ENCODE results near the gene HAGH.

HAGH gene

GRCh38 chr16:1770328-1771187 lies 56.1 kb downstream of the HAGH start:
- H3K4me3 ChIP-seq (ENCODE audit: low read depth in 1 of 5, low read length in 5 of 5), result peak overlapping the region in 4 of 5 donors; percentile 73 to 96 (median 90)
- H3K4me1 ChIP-seq (ENCODE audit: control insufficient read depth in 5 of 5, insufficient read depth in 5 of 5, low read length in 5 of 5), result peaks cover 7 to 45% (median 40%) of the 10 kb centered on the region in 5 donors
- H3K36me3 ChIP-seq (ENCODE audit: control insufficient read depth in 5 of 5, insufficient read depth in 5 of 5, low read length in 5 of 5), result peaks cover 0 to 45% (median 38%) of the 10 kb centered on the region in 5 donors
- peak overlapping the region in 3 of 5 donors; percentile 45 to 75 (median 66) for H3K9ac ChIP-seq (ENCODE audit: low read length in 5 of 5)
- H3K27me3 ChIP-seq (ENCODE audit: control insufficient read depth in 5 of 5, insufficient read depth in 4 of 5, low read length in 5 of 5), result no peaks in the 10 kb centered on the region
- H3K27ac ChIP-seq (ENCODE audit: low read depth, low read length), result peak overlapping the region; percentile 62
- H3K9me3 ChIP-seq (ENCODE audit: control insufficient read depth in 5 of 5, low read length in 5 of 5), result no peaks in the 10 kb centered on the region

- Histone ChIP-seq H3K4me3 (ENCODE audit: low read depth in 1 of 5, low read length in 5 of 5) (peak overlapping the region in 3 of 5 donors; percentile 89 to 96 (median 91)), H3K9me3 (ENCODE audit: control insufficient read depth in 5 of 5, low read length in 5 of 5) (no peaks in the 10 kb centered on the region), H3K9ac (ENCODE audit: low read length in 5 of 5) (no peak overlapping the region), H3K27ac (ENCODE audit: low read depth, low read length) (peak overlapping the region; percentile 62), H3K27me3 (ENCODE audit: control insufficient read depth in 5 of 5, insufficient read depth in 4 of 5, low read length in 5 of 5) (no peaks in the 10 kb centered on the region), H3K4me1 (ENCODE audit: control insufficient read depth in 5 of 5, insufficient read depth in 5 of 5, low read length in 5 of 5) (peaks cover 7 to 40% (median 36%) of the 10 kb centered on the region in 5 donors), H3K36me3 (ENCODE audit: control insufficient read depth in 5 of 5, insufficient read depth in 5 of 5, low read length in 5 of 5) (peaks cover 0 to 47% (median 42%) of the 10 kb centered on the region in 5 donors)
Observed at GRCh38 chr16:1769402-1770300, 57.0 kb downstream of the HAGH start.

- peaks cover 0 to 54% (median 49%) of the 10 kb centered on the region in 5 donors for H3K36me3 ChIP-seq (ENCODE audit: control insufficient read depth in 5 of 5, insufficient read depth in 5 of 5, low read length in 5 of 5)
- H3K4me1 ChIP-seq (ENCODE audit: control insufficient read depth in 5 of 5, insufficient read depth in 5 of 5, low read length in 5 of 5), result peaks cover 5 to 33% (median 28%) of the 10 kb centered on the region in 5 donors
- no peak overlapping the region for H3K9ac ChIP-seq (ENCODE audit: low read length in 5 of 5)
- no peak overlapping the region for H3K4me3 ChIP-seq (ENCODE audit: low read depth in 1 of 5, low read length in 5 of 5)
- no peaks in the 10 kb centered on the region for H3K9me3 ChIP-seq (ENCODE audit: control insufficient read depth in 5 of 5, low read length in 5 of 5)
- H3K27me3 ChIP-seq (ENCODE audit: control insufficient read depth in 5 of 5, insufficient read depth in 4 of 5, low read length in 5 of 5), result no peaks in the 10 kb centered on the region
- no peak overlapping the region for H3K27ac ChIP-seq (ENCODE audit: low read depth, low read length)
Observed at GRCh38 chr16:1768767-1769401, 57.7 kb downstream of the HAGH start.

GRCh38 chr16:1768061-1768766 lies 58.4 kb downstream of the HAGH start:
- no peak overlapping the region for H3K27ac ChIP-seq (ENCODE audit: low read depth, low read length)
- no peaks in the 10 kb centered on the region for H3K9me3 ChIP-seq (ENCODE audit: control insufficient read depth in 5 of 5, low read length in 5 of 5)
- no peaks in the 10 kb centered on the region for H3K27me3 ChIP-seq (ENCODE audit: control insufficient read depth in 5 of 5, insufficient read depth in 4 of 5, low read length in 5 of 5)
- no peak overlapping the region for H3K4me3 ChIP-seq (ENCODE audit: low read depth in 1 of 5, low read length in 5 of 5)
- peaks cover 3 to 26% (median 23%) of the 10 kb centered on the region in 5 donors for H3K4me1 ChIP-seq (ENCODE audit: control insufficient read depth in 5 of 5, insufficient read depth in 5 of 5, low read length in 5 of 5)
- H3K36me3 ChIP-seq (ENCODE audit: control insufficient read depth in 5 of 5, insufficient read depth in 5 of 5, low read length in 5 of 5), result peaks cover 0 to 58% (median 53%) of the 10 kb centered on the region in 5 donors
- H3K9ac ChIP-seq (ENCODE audit: low read length in 5 of 5), result no peak overlapping the region

- H3K27me3 ChIP-seq (ENCODE audit: control insufficient read depth in 5 of 5, insufficient read depth in 4 of 5, low read length in 5 of 5), result no peaks in the 10 kb centered on the region
Observed at GRCh38 chr16:1767116-1767994, 59.3 kb downstream of the HAGH start.

GRCh38 chr16:1766701-1767100 lies 59.9 kb downstream of the HAGH start:
- H3K27me3 ChIP-seq (ENCODE audit: control insufficient read depth in 5 of 5, insufficient read depth in 4 of 5, low read length in 5 of 5), result no peaks in the 10 kb centered on the region
- H3K36me3 ChIP-seq (ENCODE audit: control insufficient read depth in 5 of 5, insufficient read depth in 5 of 5, low read length in 5 of 5), result peaks cover 0 to 74% (median 68%) of the 10 kb centered on the region in 5 donors
- H3K9ac ChIP-seq (ENCODE audit: low read length in 5 of 5), result no peak overlapping the region
- H3K4me3 ChIP-seq (ENCODE audit: low read depth in 1 of 5, low read length in 5 of 5), result no peak overlapping the region
- H3K4me1 ChIP-seq (ENCODE audit: control insufficient read depth in 5 of 5, insufficient read depth in 5 of 5, low read length in 5 of 5), result peaks cover 0 to 15% (median 14%) of the 10 kb centered on the region in 5 donors
- no peak overlapping the region for H3K27ac ChIP-seq (ENCODE audit: low read depth, low read length)
- H3K9me3 ChIP-seq (ENCODE audit: control insufficient read depth in 5 of 5, low read length in 5 of 5), result no peaks in the 10 kb centered on the region

More at GRCh38 chr16:1767116-1767994, 59.3 kb downstream of the HAGH start:
- no peak overlapping the region for H3K4me3 ChIP-seq (ENCODE audit: low read depth in 1 of 5, low read length in 5 of 5)
- H3K27ac ChIP-seq (ENCODE audit: low read depth, low read length), result no peak overlapping the region
- H3K9ac ChIP-seq (ENCODE audit: low read length in 5 of 5), result no peak overlapping the region
- H3K4me1 ChIP-seq (ENCODE audit: control insufficient read depth in 5 of 5, insufficient read depth in 5 of 5, low read length in 5 of 5), result peaks cover 3 to 21% (median 21%) of the 10 kb centered on the region in 5 donors
- peaks cover 0 to 67% (median 62%) of the 10 kb centered on the region in 5 donors for H3K36me3 ChIP-seq (ENCODE audit: control insufficient read depth in 5 of 5, insufficient read depth in 5 of 5, low read length in 5 of 5)
- H3K9me3 ChIP-seq (ENCODE audit: control insufficient read depth in 5 of 5, low read length in 5 of 5), result no peaks in the 10 kb centered on the region

- Histone ChIP-seq H3K9me3 (ENCODE audit: control insufficient read depth in 5 of 5, low read length in 5 of 5) (no peaks in the 10 kb centered on the region), H3K27me3 (ENCODE audit: control insufficient read depth in 5 of 5, insufficient read depth in 4 of 5, low read length in 5 of 5) (no peaks in the 10 kb centered on the region), H3K36me3 (ENCODE audit: control insufficient read depth in 5 of 5, insufficient read depth in 5 of 5, low read length in 5 of 5) (peaks cover 0 to 78% (median 71%) of the 10 kb centered on the region in 5 donors), H3K4me1 (ENCODE audit: control insufficient read depth in 5 of 5, insufficient read depth in 5 of 5, low read length in 5 of 5) (peaks cover 0 to 14% (median 14%) of the 10 kb centered on the region in 5 donors), H3K4me3 (ENCODE audit: low read depth in 1 of 5, low read length in 5 of 5) (no peak overlapping the region), H3K9ac (ENCODE audit: low read length in 5 of 5) (no peak overlapping the region), H3K27ac (ENCODE audit: low read depth, low read length) (no peak overlapping the region)
Observed at GRCh38 chr16:1766231-1766630, 60.4 kb downstream of the HAGH start.

GRCh38 chr16:1765826-1766225 lies 60.8 kb downstream of the HAGH start:
- no peak overlapping the region for H3K27ac ChIP-seq (ENCODE audit: low read depth, low read length)

More at GRCh38 chr16:1765826-1766225, 60.8 kb downstream of the HAGH start:
- Histone ChIP-seq H3K4me3 (ENCODE audit: low read depth in 1 of 5, low read length in 5 of 5) (no peak overlapping the region), H3K36me3 (ENCODE audit: control insufficient read depth in 5 of 5, insufficient read depth in 5 of 5, low read length in 5 of 5) (peaks cover 0 to 82% (median 75%) of the 10 kb centered on the region in 5 donors), H3K27me3 (ENCODE audit: control insufficient read depth in 5 of 5, insufficient read depth in 4 of 5, low read length in 5 of 5) (no peaks in the 10 kb centered on the region), H3K4me1 (ENCODE audit: control insufficient read depth in 5 of 5, insufficient read depth in 5 of 5, low read length in 5 of 5) (peaks cover 0 to 13% (median 12%) of the 10 kb centered on the region in 5 donors), H3K9me3 (ENCODE audit: control insufficient read depth in 5 of 5, low read length in 5 of 5) (no peaks in the 10 kb centered on the region), H3K9ac (ENCODE audit: low read length in 5 of 5) (no peak overlapping the region)

All from subcutaneous abdominal adipose tissue (tissue), 5 donors.